Activated CD4-positive, alpha-beta T cell treated with anti-CD3 and anti-CD28 coated beads for 24 hours (primary cell): ENCODE measurements around the gene TAF4.

Experiments used
- DNase-seq, 2 donors: peaks; one replicate each; pipeline ENCODE4 v3.0.0-alpha.2; 2020; ENCODE audit warnings: low read depth in 2 of 2

The TAF4 gene

DNA sequence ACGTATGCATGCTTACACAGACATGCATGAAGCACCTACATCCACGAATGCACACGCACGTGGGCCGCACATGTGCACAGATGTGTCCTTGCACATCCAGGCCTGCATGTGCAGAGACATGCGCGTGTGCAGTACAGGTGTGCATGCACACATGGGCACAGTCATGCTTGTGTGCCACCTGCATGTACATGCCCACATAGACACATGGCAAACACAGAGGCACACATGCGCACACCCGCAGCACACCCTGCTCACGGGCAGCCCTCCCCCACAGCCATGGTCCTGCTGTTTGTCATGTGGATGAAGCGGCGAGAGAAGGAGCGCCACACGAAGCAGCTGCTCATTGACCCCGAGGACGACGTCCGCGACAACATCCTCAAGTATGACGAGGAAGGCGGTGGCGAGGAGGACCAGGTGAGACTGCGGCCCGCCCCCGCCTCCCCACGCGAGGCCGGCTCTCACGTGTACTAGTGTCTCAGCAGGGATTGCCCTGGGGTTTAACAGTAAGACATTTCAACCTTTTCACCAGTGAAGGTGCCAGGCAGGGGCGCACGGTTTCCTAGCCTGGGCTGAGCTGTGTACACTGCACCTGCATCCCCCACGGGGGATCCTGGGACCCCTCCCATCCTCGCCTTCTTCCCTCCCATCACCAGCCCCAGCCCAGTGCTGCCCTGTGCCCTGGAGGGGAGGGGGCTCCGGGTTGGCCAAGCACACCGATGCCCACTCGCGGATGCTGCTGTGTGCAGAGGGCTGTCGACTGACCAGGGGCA is 132.8 kb downstream of the TAF4 start:
- no peak for DNase-seq

DNA sequence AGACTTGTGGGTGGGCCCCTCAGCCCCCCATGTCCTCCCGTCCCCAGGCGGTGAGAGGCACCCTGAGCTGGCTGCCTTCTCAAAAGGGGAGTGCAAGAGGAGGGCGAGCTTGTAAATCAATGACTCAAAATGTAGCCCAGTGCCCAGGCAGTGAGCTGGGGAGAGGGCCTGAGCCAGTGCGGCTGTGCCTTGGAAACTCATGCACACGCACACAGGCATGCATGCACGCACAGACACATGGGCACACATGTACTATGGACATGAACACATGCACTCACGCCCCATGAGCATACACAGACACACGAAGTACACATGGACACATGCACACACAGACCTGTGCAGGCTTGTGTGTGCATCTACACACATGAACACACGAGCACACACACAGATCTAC is 133.5 kb downstream of the TAF4 start:
- no peak for DNase-seq

DNA sequence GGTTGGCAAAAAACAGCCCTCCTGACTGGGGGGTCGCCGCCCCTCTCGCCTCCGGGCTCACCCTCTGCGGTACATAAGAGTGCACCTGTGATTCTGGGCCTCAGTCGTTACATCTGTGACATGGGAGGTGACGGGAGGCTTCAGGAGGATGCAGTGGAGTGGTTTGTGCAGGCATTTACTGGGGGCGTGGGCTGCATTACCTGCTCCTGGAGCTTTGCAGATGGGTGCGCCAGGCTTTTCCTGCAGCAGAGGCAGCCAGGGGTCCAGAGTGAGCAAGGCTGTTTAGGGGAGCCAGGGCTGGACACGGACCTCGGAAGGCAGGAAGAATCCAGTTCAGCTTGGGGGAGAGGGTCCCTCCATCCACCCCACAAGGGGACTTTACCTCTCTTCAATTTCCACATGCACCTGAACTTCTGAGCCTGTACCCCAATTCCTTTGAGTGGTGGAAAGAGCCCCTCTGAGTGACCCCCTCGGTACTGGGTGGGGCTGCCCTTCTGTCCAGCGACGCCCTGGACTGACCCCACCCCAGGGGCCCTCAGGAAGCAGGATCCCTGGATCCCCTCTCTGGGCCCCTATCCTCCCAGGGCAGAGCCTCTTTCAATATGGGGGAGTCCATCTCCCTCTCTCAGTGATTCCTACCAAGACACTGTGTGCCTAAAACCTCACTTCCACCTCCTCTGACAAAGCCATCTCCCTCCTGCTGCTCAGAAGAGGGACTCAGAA is 134.0 kb downstream of the TAF4 start:
- DNase-seq, result no peak

DNA sequence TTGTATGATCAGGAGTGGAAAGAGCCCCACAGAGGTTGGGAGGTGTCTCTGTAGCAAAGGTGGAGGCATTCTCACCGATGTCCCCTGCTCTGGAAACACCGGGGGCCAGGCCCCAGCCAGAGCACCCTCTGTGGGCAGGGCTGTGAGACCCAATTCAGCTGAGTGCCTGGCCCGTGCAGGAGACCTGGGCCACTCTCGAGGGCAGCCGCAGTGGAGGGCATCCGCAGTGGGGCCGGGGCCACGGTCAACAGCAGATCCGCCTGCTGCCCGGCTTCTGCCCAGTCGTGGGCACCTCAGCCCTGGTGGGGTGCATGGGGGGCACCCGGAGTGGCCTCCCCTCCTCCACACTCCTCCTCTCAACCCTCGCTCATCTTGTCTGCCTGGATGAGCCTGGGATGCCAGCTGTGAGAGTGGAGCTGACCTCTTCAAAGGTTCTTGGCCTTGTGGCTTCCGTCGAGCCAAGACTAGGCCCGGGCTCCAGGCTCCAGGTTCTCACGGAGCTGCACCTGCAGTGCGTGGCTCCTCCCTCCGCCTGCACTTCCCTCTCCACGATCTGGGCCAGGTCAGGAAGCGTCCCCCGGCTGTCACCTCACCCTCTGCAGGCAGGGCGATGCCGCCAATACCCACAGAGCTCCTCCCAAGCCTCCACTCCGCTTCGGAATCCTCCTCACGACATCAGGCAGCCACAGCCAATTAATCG is 134.8 kb downstream of the TAF4 start:
- no peak for DNase-seq

DNA sequence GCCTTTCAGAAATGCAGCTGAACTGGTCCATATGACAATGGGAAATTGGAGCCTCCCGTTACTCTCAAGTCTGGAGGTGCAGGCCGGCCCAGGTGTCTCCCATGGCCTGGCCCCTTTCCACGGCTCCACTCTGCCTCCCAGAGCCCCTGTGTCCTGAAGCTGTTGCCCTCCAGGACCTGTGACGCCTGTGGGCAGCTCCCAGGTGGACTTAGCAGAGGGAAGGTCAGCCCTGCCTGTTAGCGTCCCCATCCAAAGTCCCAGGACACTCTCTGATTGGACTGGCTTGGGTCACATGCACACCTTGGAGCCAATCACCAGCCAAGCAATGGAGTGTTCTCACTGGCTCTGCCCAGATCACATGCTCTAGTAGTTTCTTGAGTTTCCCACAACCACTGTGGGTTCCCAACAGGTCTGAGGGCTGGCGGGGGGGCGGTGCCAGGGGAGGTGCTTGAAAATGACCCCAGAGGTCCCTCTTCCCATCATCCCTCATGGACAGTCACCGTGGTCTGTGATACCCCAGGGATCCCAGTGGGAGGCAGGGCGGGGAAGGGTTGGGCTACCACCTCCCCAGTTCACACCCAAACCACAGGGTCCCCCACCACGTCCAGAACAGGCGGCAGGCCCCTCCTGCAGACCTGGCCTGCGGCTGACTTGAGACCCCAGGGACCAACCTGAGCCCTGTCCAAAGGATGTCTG is 135.6 kb downstream of the TAF4 start:
- no peak for DNase-seq

DNA sequence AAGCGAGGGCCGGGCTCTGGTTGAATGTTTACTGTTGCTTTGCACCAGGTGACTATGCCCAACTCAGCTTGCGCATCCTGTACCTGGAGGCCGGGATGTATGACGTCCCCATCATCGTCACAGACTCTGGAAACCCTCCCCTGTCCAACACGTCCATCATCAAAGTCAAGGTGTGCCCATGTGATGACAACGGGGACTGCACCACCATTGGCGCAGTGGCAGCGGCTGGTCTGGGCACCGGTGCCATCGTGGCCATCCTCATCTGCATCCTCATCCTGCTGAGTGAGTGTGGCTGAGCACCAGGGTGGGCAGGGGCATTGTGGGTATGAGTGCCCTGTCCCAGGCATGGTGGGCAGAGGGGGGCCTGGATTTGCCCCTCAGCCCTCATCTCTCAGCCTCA is 136.1 kb downstream of the TAF4 start:
- no peak for DNase-seq

DNA sequence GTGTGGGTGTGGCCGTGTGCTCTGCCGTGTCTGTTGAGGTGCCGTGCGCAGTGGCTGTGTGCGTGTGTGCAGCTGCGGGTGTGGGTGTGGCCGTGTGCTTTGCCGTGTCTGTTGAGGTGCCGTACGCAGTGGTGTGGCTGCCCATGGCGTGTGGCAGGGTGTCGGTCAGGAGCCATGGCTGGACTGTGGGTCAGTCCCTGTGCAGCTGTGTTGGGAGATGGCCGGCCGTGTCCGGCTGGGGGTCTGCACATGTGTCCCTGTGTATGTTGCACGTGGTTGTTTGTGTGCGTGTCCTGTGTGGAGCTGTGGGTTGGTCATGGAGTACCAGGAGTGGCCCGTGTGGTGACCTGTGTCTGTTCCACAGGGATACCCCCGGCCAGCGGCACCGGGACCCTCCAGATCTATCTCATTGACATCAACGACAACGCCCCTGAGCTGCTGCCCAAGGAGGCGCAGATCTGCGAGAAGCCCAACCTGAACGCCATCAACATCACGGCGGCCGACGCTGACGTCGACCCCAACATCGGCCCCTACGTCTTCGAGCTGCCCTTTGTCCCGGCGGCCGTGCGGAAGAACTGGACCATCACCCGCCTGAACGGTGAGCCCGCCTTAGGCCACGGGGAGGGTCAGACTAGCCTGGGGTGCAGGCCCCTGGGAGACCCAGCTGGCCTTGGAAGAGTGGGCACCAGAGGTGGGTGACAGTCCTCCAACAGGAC is 137.7 kb downstream of the TAF4 start:
- no peak for DNase-seq

DNA sequence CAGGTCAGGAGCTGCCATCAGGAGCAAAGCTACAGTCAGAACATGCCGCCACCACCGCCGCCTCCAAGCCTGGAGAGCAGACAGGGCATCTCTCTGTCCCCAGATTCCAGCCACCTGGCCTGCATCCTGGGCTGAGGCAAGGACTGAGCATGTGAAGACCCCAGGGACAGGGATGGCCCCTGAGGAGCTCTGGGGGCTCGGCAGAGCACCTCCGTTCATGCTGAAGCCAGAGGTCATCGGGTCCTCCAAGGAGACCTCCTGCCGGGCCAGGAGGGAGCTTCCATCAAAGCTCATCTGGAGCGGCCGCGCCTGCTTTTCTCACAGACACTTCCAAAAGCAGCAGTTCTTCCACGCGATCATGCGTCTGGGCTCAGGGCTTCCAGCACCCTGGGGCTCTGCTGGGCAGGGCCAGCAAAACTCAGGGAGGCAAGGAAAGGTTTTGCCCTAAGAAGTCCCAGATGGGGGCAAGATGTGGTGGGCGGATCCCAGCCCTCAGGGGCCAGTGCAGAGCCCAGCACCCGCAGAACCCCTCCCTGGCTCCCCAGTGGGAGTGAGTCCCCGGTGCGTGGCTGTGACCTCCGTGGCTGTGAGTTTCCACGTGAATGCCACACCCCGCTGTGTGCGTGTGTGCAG is 138.4 kb downstream of the TAF4 start:
- no peak for DNase-seq

DNA sequence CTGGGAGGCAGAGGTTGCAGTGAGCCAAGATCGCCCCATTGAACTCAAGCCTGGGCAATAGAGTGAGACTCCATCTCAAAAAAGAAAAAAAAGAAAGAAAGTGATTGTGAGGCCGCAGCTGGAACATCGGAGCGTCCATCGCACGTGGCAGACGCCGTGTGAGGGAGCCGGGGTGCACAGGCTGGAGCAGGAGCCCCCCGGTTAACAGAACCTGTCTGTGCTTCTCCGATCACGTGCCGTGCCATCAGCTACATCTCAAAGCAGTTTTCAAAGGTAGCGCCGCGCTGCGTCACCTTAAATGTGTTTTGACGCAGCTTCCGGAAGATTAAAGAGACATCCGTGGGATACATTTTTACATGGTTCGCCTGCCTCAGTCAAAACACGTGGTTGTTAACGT is 138.9 kb downstream of the TAF4 start:
- DNase-seq, result no peak

DNA sequence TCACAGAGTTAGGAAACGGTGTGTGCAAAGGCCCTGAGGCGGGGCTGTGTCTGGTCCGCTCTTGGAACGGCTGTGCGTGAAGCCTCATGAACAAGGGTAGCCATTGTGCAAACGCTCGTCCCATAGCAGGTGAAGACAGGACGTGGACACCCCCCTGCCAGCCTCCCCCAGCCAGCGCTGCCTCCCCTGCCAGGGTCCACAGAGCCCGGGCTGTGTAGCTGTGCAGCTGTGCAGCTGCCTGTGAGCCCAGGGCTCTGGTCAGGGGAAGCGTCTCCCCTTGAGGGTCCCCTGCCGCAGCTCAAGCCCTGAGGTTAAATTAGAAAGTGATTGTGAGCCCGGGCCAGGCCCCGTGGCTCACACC is 139.4 kb downstream of the TAF4 start:
- DNase-seq, result no peak

DNA sequence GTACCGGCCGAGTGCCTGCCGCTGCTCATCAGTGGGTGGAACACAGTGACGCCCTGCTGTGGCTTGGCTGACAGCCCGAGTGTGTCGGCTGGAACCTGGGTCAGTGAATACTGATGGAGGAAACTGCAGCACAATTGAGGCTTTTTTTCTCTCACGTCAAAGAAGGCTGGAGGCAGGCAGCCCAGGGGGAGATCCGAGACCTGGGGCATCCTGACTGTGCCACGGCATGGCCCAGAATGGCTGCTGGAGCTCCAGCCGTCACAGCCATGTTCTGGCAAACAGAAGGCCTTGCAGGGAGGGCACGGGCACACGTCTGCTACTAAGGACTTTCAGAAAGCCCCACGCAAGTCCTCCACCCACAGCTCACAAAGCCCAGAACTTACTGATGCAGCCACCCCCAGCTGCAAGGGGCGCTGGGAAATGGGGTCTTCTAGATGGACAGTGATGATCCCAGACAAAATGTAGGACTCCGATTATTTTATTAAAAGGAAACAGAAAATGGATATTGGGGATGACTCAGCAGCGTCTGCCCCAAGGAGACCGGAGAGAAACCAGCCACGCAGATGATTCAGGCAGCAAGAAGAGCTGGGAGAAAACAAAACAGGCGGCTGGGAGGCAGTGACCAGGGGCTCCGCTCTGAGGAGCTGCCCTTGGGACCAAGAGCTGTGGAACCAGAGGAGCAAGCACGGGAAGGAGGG is 140.0 kb downstream of the TAF4 start:
- DNase-seq, result no peak

DNA sequence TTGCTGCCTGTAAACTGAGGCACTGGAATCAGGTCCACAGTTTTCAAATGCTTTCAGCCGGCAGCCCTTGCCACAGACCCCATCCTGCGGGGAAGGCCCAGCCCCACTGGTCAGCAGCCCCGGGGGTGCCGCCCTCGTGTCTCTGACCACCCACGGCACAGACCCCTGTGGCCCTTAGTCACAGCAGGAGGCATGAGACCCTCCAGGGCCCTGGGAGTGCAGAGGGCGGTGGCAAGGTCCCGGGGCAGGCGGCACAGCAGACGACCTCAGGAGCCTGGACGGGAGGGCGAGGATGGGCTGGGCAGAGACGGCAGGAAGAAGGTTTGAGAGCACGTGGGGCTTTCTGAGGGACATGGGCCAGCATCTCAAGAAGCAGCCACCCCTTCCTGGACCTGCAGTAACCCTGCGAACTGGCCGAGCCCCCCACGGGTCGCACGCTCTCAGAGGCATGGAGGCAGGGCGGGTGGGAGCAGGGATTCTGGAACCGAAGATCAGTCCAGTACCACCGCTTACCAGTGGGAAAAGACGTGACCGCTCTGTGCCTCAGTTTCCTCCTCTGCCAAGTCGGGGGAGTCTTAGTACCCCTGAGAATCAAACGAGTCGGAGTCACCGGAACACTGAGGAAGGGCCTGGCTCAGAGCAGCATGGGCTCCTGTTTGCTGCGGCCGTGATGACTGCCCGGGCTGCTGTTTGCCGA is 140.7 kb downstream of the TAF4 start:
- no peak for DNase-seq
